HG03378 (cell line): ENCODE data around the gene IL1RL1.

Experiments
- ATAC-seq: cut with Tn5 transposase; IDR thresholded peaks from one replicate; pipeline ENCODE4 v1.9.1; 2021; ENCODE audit warnings: mild to moderate bottlenecking, moderate library complexity; ENCODE audit not compliant: unreplicated experiment

IL1RL1 gene

DNA sequence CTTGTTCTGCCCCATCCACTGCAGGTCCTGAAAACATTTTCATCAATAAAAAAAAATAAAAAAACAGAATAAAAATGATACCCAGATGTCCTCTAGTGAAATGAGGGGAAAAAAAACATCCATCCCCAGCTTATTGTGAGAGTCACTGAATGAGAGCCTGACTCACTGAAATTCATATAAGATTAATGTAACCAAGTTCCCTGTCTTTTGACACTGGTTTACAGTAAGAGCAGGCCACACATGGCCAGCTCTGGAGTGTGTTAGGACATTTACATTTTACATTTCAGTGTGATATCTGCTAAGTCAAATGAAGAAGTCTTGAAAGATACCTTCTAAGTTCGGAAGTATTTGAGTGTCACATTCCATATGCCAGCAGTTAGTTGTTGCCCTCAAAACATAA is 23.1 kb downstream of the IL1RL1 start:
- no peak for ATAC-seq

DNA sequence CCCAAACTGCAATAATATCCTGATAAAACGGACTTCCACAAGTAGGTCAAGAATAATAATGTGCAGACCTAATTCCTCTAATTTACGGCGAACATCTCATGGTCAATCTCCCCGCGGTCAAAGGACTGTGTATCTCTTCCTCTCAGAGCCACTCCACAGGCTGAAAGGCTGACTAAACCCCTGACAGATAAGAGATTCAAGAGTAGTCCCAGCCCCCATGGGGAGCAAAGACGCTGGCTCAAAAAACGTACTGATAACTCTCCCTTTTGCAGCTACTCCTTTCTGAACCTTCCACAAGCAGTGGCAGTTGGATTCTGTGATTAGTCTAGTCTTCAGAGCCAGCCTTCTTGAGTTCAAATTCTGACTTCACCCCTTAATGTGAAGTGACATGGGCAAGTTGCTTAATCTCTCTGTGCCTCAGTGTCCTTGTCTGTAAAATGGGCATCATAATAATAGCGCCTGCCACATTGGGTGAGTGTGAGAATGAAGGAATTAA is 24.6 kb downstream of the IL1RL1 start:
- no peak for ATAC-seq

- no peak for ATAC-seq
Observed at GRCh38 chr2:102336502-102336945, 25.2 kb downstream of the IL1RL1 start.

GRCh38 chr2:102337012-102337411 is 25.6 kb downstream of the IL1RL1 start:
- no peak for ATAC-seq

DNA sequence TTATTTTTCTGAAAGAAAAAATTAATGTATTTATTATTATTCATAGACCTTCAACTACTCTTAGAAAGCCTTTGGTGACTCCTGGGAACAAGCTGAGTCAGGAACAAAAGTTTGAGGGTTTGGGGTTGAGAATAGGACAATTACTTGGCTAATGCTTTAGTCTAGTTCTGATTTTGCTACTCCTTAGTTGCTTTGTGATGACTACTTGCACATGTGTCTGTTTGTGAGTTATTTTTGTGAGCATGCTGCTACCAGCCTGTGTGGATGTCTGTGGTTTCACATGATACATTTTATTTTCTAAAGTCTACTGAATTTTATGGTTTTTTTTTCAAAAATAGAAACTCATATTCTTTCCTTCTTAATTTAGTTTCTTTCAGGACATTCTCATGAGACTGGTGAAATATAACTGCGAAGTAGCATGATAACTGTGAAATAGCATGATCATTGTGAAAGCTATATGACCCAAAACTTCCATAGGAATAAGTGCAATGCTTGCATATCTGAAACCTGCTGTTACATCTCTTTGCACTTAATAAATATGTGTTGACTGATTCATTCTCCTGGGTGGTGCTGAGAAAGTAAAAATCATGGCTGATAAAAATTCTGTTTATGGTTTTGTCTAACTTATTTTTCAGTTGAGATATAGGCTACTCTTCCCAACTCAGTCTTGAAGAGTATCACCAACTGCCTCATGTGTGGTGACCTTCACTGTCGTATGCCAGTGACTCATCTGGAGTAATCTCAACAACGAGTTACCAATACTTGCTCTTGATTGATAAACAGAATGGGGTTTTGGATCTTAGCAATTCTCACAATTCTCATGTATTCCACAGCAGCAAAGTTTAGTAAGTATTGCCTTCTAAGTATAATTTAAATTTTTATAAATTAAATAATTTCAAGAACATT is 26.4 kb downstream of the IL1RL1 start:
- no peak for ATAC-seq

DNA sequence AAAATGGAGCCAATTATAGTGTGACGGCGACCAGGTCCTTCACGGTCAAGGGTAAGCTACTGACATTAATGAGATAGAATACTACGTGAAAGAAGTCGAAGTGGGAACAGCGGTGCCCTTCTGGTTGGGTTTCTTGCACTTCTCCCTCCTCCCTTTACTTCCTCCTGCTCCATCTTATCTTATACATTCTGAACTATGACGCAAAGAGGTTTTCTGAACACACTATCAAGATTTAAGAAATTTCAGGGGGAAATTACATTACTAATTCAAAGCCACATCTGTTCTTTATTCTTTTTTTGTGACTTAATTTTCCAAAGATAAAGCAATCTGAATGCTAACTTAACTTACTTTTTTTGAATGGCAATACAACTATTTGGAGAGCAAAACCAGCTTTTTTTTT is 29.4 kb downstream of the IL1RL1 start:
- no peak for ATAC-seq

GRCh38 chr2:102342888-102343287 is 31.5 kb downstream of the IL1RL1 start:
- ATAC-seq = no peak

- no peak for ATAC-seq
Observed at GRCh38 chr2:102344397-102344796, 33.0 kb downstream of the IL1RL1 start.

DNA sequence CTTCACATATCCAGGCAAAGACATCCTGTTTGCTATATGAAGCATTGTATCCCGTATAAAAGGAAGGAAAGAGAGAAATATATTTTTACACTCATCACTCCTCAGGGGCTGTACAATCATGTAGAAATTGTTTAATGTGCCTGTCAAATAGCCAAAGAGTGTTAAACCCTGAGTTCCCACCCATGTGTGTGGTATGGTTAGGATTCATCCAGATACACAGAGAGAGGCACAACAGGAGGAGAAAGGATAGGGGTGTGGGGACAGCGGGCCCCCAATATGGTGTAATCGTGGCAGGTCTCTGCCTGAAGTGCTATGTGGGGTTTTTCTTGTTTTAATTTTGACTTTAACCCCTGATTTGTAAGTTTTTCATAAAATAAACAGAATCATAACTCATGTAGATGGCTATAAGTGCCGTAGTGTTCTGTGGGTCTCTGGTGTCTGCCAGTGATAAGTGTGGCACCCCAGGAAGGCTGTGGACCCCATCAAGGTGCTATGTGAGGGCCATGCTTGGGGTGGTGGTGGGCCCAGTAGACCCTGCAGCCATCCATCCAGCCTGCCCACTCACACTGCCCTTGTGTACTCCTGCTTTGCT is 34.1 kb downstream of the IL1RL1 start:
- no peak for ATAC-seq

GRCh38 chr2:102346381-102347130 is 35.2 kb downstream of the IL1RL1 start:
- ATAC-seq = no peak

DNA sequence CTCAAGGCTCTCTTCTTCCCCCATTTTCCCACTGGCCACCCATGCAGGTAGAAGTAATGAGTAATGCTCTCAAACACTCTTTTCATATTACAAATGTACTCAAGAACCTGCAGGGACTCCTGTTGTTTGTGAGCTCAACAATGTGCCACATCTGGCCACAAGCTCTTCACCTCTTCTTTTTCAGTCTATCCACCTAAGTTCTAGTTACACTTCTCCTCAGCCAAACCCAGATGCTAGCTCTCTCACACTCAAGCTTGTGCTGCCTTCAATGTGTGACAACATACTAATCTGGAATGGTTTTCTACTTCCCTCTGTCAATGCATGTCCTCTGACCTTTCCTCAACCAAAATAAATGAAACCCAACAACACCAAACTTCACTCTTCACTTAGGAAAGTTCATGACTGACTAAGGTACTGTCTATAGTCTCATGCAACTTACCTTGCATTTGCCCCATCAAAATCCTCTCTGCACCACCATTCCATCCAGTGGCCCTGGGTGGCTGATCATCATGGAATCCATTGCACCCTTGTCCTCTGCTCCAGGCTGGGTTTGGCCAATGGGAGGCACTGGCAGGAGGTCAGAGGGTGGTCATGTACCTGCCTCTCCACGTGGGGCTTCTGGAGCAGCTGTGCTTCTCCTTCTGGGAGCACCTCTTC is 38.9 kb downstream of the IL1RL1 start:
- ATAC-seq = no peak

DNA sequence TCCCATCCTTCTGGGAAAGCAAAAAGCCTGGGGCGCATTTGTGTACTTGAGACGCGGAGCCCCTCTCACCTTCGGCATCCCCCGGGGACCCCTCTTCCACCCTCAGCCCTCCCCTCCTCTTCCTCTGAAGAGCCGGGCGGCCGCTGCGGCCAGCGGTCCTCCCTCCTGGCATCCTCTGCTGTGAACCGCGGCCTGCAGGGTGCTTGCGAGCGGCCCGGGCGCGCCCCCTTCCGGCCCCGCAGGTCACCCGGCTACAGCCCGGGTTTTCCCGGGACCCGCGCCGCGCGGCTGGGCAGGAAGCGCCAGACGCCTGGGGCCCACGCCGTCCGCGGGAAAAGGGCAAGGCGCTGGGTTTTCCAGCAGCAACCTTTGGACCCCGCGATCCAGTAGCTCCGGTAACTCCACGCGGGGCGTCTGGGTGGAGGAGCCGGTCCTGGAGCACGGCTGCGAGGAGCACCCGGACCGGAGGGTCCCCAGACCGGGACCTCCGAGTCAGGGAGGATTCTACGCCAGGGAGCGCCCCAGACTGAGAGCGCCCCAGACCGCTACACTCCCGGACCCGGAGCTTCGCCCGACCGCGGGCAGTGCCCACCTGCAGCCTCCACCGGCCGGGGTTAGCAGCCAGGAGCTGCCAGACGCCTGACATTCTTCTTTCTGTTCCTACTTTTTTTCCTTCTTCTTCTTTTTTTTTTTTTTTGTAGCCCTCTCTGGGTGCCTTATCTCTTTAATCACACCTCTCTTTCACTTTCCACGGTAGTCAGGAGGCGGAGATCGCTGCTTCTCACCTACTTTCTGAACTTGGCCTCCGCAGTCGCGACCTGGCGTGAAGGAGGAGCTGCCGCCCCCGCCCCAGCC is 44.4 kb downstream of the IL1RL1 start, which contains the start of gene IL18R1:
Gene IL18R1 (plus strand): TSS at position 271 of the 855 bp plus-strand sequence. CDS start 6,865 bp downstream, outside the sequence.
- ATAC-seq = peak; percentile 78

- ATAC-seq = peak; percentile 11
Observed at GRCh38 chr2:102356381-102356712, 45.0 kb downstream of the IL1RL1 start.

GRCh38 chr2:102356741-102357140 is 45.4 kb downstream of the IL1RL1 start:
- ATAC-seq = no peak

- peak; percentile 41 for ATAC-seq
Observed at GRCh38 chr2:102357937-102358336, 46.6 kb downstream of the IL1RL1 start.

GRCh38 chr2:102358496-102358895 is 47.1 kb downstream of the IL1RL1 start:
- no peak for ATAC-seq

- no peak for ATAC-seq
Observed at GRCh38 chr2:102359527-102359926, 48.2 kb downstream of the IL1RL1 start.

GRCh38 chr2:102361632-102362241 is 50.4 kb downstream of the IL1RL1 start:
- ATAC-seq = no peak

DNA sequence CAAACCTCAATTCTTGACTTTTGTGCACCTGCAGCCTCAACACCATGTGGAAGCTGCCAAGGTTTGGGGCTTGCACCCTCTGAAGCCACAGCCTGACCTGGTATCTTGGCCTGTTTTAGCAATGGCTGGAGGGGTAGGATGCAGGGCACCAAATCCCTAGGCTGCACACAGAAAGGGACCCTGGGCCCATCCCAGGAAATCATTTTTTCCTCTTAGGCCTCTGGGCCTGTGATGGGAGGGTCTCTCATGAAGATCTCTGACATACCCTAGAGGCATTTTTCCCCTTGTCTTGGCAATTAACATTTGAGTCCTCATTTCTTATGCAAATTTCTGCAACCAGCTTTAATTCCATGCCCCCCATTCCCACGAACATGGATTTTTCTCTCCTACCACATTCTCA is 54.4 kb downstream of the IL1RL1 start:
- ATAC-seq = no peak
